ENCODE data around the gene TAS2R50.

The TAS2R50 gene

DNA sequence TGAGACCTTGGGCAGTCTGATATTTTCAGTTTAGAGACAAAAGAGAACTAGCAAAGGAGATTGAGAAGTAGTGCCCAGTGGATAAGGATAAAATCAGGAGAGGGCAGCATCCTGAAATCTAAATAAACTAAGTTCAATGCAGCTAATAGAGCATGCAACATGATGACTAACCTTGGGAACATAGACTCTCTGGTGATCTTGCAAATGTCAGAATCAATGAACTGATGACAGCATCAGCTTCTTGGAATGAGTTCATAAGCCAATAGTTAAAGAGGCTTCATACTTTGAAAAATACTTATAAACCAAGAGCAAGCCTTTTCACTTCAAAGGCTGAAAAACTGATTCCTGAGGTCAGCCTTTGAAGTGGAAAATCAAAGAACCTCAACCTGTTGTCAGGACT lies 27.5 kb upstream of the TAS2R50 start:
- TF ChIP-seq, protein P1, sequence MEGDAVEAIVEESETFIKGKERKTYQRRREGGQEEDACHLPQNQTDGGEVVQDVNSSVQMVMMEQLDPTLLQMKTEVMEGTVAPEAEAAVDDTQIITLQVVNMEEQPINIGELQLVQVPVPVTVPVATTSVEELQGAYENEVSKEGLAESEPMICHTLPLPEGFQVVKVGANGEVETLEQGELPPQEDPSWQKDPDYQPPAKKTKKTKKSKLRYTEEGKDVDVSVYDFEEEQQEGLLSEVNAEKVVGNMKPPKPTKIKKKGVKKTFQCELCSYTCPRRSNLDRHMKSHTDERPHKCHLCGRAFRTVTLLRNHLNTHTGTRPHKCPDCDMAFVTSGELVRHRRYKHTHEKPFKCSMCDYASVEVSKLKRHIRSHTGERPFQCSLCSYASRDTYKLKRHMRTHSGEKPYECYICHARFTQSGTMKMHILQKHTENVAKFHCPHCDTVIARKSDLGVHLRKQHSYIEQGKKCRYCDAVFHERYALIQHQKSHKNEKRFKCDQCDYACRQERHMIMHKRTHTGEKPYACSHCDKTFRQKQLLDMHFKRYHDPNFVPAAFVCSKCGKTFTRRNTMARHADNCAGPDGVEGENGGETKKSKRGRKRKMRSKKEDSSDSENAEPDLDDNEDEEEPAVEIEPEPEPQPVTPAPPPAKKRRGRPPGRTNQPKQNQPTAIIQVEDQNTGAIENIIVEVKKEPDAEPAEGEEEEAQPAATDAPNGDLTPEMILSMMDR (IDR thresholded peaks at IDR 0.05; ENCODE audit: low read depth, low read length), result no peak

DNA sequence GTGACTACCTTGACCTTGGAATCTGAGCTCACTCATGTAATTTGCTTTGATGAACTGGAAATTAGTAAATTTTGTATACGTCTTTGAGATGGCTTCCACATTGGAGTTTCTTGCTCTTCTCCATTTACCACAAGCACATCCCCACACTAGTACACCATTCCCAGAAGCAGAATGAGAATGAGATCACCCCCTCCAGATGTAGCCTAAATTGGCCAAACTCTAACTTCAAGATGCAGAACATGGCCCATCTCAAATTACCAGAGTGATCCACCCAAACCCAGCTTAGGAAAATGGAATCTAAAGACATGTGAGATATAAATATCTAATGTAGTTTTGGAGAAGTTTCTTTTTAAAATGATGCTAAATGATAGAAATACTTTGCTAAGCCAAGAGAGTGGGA lies 20.9 kb upstream of the TAS2R50 start:
- TF ChIP-seq, protein P1 (IDR thresholded peaks at IDR 0.05; ENCODE audit: low read depth, low read length), result no peak
- H3K4me3 ChIP-seq (ENCODE audit: low read depth, low read length), result no peak overlapping the region

More for the DNA sequence above, 27.5 kb upstream of the TAS2R50 start:
- H3K4me3 ChIP-seq (ENCODE audit: low read depth, low read length), result no peak overlapping the region

DNA sequence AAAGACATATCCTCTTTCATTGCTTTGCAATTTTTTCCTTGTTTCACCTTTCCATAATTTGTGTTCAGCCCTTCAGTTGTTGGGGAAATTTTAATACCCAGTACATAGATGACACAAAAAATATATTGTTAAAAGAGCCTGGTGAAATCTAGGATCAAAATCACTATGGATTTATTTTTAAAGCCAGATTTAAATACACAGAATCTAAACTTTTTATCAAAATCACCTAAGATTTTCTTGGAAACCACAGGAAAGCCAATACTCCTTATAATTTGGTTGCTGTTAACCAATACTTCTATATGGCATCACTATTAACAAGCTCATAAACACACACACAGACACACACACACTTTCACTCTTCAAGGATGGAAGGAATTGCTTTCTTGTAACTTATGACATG lies 11.5 kb upstream of the TAS2R50 start, which contains the start of gene TAS2R20:
Gene TAS2R20, minus strand, starts transcription at position 101 of the 400 bp plus-strand sequence. CDS start 429 bp downstream, outside the sequence.
- TF ChIP-seq, protein P1 (IDR thresholded peaks at IDR 0.05; ENCODE audit: low read depth, low read length), result no peak
- no peak within 1 kb of the TSS for H3K4me3 ChIP-seq (ENCODE audit: low read depth, low read length)

DNA sequence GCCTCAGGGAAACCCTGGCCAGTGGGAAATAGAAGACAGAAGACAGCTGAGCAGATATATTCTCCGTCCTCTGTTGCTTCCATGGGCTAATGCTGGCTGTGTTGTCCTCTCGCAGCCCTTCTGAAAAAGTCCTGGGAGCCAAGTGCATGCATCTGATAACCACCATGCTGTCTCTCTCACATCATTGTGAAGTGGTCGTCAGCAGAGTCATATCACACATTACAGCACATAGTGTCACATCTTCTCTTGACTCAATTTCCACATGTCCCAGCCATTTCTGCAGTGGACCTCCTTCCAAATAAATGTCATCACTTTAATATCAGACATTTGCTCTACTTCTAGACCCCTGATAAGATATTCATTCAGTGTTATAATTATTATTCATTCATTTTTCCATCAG lies 7.6 kb upstream of the TAS2R50 start:
- no peak overlapping the region for H3K4me3 ChIP-seq (ENCODE audit: low read depth, low read length)
- TF ChIP-seq, protein P1 (IDR thresholded peaks at IDR 0.05; ENCODE audit: low read depth, low read length), result no peak

DNA sequence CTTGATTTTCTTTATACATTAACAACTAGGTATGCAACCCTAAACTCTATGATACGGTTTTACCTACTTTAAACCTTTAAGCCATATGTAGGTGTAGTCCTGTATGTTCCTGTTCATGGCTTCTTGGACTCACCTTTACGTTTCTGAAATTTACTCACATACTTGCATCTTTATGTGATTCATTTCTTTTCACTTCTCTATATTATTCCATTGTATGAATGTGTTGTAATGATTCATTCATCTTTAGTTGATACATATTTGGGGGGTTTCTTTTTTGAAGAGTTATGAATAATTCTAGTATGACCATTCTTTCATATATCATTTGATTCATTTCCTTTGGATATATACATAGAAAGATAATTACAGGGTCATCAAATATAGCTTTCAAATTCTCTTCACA lies 2.4 kb upstream of the TAS2R50 start:
- TF ChIP-seq, protein P1 (IDR thresholded peaks at IDR 0.05; ENCODE audit: low read depth, low read length), result no peak
- H3K4me3 ChIP-seq (ENCODE audit: low read depth, low read length), result no peak overlapping the region

DNA sequence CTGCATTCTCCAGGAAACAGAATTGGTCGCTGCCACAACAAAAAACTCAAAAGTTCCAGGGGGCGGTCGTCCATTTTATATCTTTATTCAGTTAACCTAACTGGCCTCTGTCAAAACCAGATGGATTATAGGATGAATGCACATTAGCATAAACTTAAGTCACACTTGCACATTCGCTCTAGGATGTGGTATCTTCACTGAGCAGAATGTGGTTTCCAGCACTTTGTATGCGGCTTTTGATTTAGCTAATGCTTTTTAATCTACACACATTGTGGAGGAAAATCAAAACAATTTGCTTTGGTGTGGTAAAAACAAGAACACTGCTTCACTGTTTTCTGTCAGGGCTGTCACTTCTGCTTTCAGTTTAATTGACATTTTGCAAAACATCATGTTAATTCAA lies 4.5 kb downstream of the TAS2R50 start:
- H3K4me3 ChIP-seq (ENCODE audit: low read depth, low read length), result no peak overlapping the region
- TF ChIP-seq, protein P1 (IDR thresholded peaks at IDR 0.05; ENCODE audit: low read depth, low read length), result no peak

DNA sequence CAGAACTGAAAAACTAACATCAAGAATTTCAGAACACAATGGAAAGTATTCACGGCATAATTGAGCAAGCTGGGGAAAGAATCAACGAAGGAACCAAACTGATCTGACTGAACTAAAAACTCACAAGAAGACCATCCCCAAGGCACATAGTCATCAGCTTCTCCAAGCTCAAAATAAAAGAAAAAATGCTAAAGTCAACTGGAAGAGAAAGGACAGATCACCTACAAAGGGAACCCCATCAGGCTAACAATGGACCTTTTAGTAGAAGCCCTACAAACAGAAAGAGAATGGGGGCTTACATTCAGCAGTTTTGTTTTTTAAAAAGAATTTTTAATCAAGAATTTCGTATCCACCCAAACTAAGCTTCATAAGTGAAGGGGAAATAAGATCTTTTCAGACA lies 11.7 kb downstream of the TAS2R50 start:
- no peak overlapping the region for H3K4me3 ChIP-seq (ENCODE audit: low read depth, low read length)

More for the DNA sequence above, 11.7 kb downstream of the TAS2R50 start:
- TF ChIP-seq, protein P1 (IDR thresholded peaks at IDR 0.05; ENCODE audit: low read depth, low read length), result no peak
